Prostate gland (tissue), 2 donors: ENCODE measurements around the gene RRP8.

ENCODE experiments used
- CTCF ChIP-seq, 4 experiments: fragments of 200-600 bp in 2 of 4; fragments of 450-650 bp in 2 of 4; sonication (generic) in 2 of 4; IDR thresholded peaks; 1 replicate in 3 of 4; 2 replicates in 1 of 4; pipeline ENCODE4 v1.5.1; 2016 to 2019; ENCODE audit warnings: antibody characterized with exemption in 4 of 4, mild to moderate bottlenecking in 2 of 4, moderate library complexity in 2 of 4
- POLR2AphosphoS5 ChIP-seq: sonication (generic); formaldehyde crosslinking; IDR thresholded peaks from one replicate; pipeline ENCODE4 v1.6.1; 2017; ENCODE audit warnings: antibody characterized with exemption

- TF ChIP-seq CTCF (IDR thresholded peaks at IDR 0.05): no peak
- TF ChIP-seq POLR2AphosphoS5: no peak
These were observed 23.7 kb downstream of the RRP8 start for GRCh38 chr11:6579681-6580080.
